Tibial artery (tissue), 4 donors: Measurements from ENCODE around the gene GGCT.
A peak's percentile ranks its signal among the peaks of the same experiment; 100 is the strongest.

Source experiments
- DNase-seq, 2 donors: peaks; one replicate each; pipeline ENCODE4 v3.0.0-alpha.2; 2019
- H3K27ac ChIP-seq, 2 donors: fragments of 200-600 bp; sonication (generic) in 1 of 2; 1 replicate in 1 of 2; 2 replicates in 1 of 2; pipeline ENCODE4 v1.5.1; 2018 to 2019; ENCODE audit warnings: mild to moderate bottlenecking in 1 of 2
- H3K27me3 ChIP-seq, 2 donors: fragments of 200-600 bp; sonication (generic) in 1 of 2; one replicate each; pipeline versions ENCODE4 v1.5.1 to v1.6.0; 2016 to 2019
- H3K36me3 ChIP-seq, 3 donors: fragments of 200-600 bp; sonication (generic) in 2 of 3; one replicate each; pipeline ENCODE4 v1.5.1; 2016 to 2019; ENCODE audit warnings: mild to moderate bottlenecking in 2 of 3
- H3K4me1 ChIP-seq, 4 donors: fragments of 200-600 bp; sonication (generic) in 2 of 4; 1 replicate in 3 of 4; 2 replicates in 1 of 4; pipeline ENCODE4 v1.5.1; 2016 to 2019
- H3K4me3 ChIP-seq, 2 donors: fragments of 200-600 bp; sonication (generic) in 1 of 2; 1 replicate in 1 of 2; 2 replicates in 1 of 2; pipeline ENCODE4 v1.5.1; 2018 to 2019; ENCODE audit warnings: mild to moderate bottlenecking in 2 of 2
- H3K9me3 ChIP-seq, 3 donors: fragments of 200-600 bp; sonication (generic) in 1 of 3; one replicate each; pipeline ENCODE4 v1.5.1; 2016 to 2019
- CTCF ChIP-seq, 2 experiments: fragments of 200-600 bp in 1 of 2; fragments of 450-650 bp in 1 of 2; IDR thresholded peaks; one replicate each; pipeline ENCODE4 v1.5.1; 2017 to 2019; ENCODE audit warnings: antibody characterized with exemption in 2 of 2, mild to moderate bottlenecking in 1 of 2, moderate library complexity in 1 of 2
- intact Hi-C: fragments of 100-400 bp; cut with DNase I; formaldehyde crosslinking; loops from one replicate; pipeline ENCODE4 v1.15.0; 2023; ENCODE audit warnings: low total_unique reads

GGCT gene

GRCh38 chr7:30459591-30460245, 44.9 kb downstream of the GGCT start:
- H3K4me3 ChIP-seq: peak overlapping the region in 1 of 2 donors; percentile 18
- TF ChIP-seq CTCF (IDR thresholded peaks at IDR 0.05): no peak
- H3K9me3 ChIP-seq: no peaks in the 10 kb centered on the region
- peaks cover 0 to 28% (median 17%) of the 10 kb centered on the region in 4 donors for H3K4me1 ChIP-seq
- H3K27me3 ChIP-seq: no peaks in the 10 kb centered on the region
- peak overlapping the region; percentile 49 to 67 for H3K27ac ChIP-seq
- intact Hi-C loops: no loop called here
- H3K36me3 ChIP-seq: peaks cover 19 to 42% (median 23%) of the 10 kb centered on the region in 3 donors
- peak in 1 of 2 donors; percentile 72 for DNase-seq

- DNase-seq: no peak
- Histone ChIP-seq H3K27me3 (no peaks in the 10 kb centered on the region), H3K9me3 (no peaks in the 10 kb centered on the region), H3K27ac (peak overlapping the region in 1 of 2 donors; percentile 11), H3K4me1 (peaks cover 0 to 28% (median 13%) of the 10 kb centered on the region in 4 donors), H3K36me3 (peaks cover 22 to 56% (median 32%) of the 10 kb centered on the region in 3 donors), H3K4me3 (no peak overlapping the region)
- intact Hi-C loops: no loop called here
- no peak for TF ChIP-seq CTCF (IDR thresholded peaks at IDR 0.05)
Measured at GRCh38 chr7:30458311-30458710, 46.3 kb downstream of the GGCT start.

- H3K9me3 ChIP-seq: no peaks in the 10 kb centered on the region
- no peaks in the 10 kb centered on the region for H3K27me3 ChIP-seq
- intact Hi-C loops: no loop called here
- DNase-seq: no peak
- H3K4me3 ChIP-seq: no peak overlapping the region
- peaks cover 0 to 13% (median 2%) of the 10 kb centered on the region in 4 donors for H3K4me1 ChIP-seq
- TF ChIP-seq CTCF (IDR thresholded peaks at IDR 0.05): no peak
- peaks cover 57 to 90% (median 74%) of the 10 kb centered on the region in 3 donors for H3K36me3 ChIP-seq
- H3K27ac ChIP-seq: no peak overlapping the region
Measured at GRCh38 chr7:30453921-30454320, 50.7 kb downstream of the GGCT start.

GRCh38 chr7:30453016-30453415, 51.6 kb downstream of the GGCT start:
- Histone ChIP-seq H3K9me3 (no peaks in the 10 kb centered on the region), H3K27ac (no peak overlapping the region), H3K27me3 (no peaks in the 10 kb centered on the region), H3K4me3 (no peak overlapping the region), H3K4me1 (peaks cover 0 to 6% (median 0%) of the 10 kb centered on the region in 4 donors), H3K36me3 (peaks cover 57 to 99% (median 83%) of the 10 kb centered on the region in 3 donors)
- DNase-seq: no peak
- no peak for TF ChIP-seq CTCF (IDR thresholded peaks at IDR 0.05)
- intact Hi-C loops: no loop called here

GRCh38 chr7:30452280-30452930, 52.2 kb downstream of the GGCT start:
- intact Hi-C loops: no loop called here
- H3K4me1 ChIP-seq: peaks cover 0 to under 1% (median 0%) of the 10 kb centered on the region in 4 donors
- no peak overlapping the region for H3K4me3 ChIP-seq
- no peaks in the 10 kb centered on the region for H3K9me3 ChIP-seq
- H3K27me3 ChIP-seq: no peaks in the 10 kb centered on the region
- DNase-seq: no peak
- no peak for TF ChIP-seq CTCF (IDR thresholded peaks at IDR 0.05)
- peaks cover 64 to 100% (median 89%) of the 10 kb centered on the region in 3 donors for H3K36me3 ChIP-seq
- H3K27ac ChIP-seq: no peak overlapping the region
